SK-N-SH (cell line): ENCODE data around the gene DMRTB1. TPM values are rescaled to one million over a fixed set of nuclear protein-coding genes. Genes with fewer than 3 reads are reported as not detected.
A peak's percentile ranks its signal among the peaks of the same experiment; 100 is the strongest.

Experiments
- CTCF ChIA-PET: fragments of 300-600, 350-600 bp; formaldehyde crosslinking; extraction: SDS; loops from one replicate; lab custom pipeline; 2021; lab: Yijun Ruan, JAX
- POLR2A ChIA-PET: fragments of 350-600 bp; sonication (Branson Sonifier 250); formaldehyde crosslinking; extraction: SDS; loops from one replicate; lab custom pipeline; 2020; ENCODE audit warnings: antibody characterized with exemption, inconsistent platforms; lab: Yijun Ruan, JAX
- DNase-seq: peaks from one replicate; pipeline ENCODE4 v3.0.0; 2012
- H2AFZ ChIP-seq: fragments of 200-600 bp; sonication (generic); 2 replicates; pipeline ENCODE4 v1.8.1; 2016; ENCODE audit warnings: antibody characterized with exemption, mild to moderate bottlenecking, low read depth
- H3F3A ChIP-seq: fragments of 200-600 bp; sonication (generic); replicated peaks from 2 replicates; pipeline ENCODE3; 2016; ENCODE audit warnings: antibody characterized with exemption, mild to moderate bottlenecking; ENCODE audit not compliant: insufficient read depth
- H3K27ac ChIP-seq, 2 experiments: fragments of 200-500 bp in 1 of 2; fragments of 200-600 bp in 1 of 2; sonication (Bioruptor generic) in 1 of 2; sonication (generic), shearing (Covaris generic) in 1 of 2; 2 replicates each; pipeline versions ENCODE4 v1.5.1 to v1.6.1; 2014 to 2016; ENCODE audit warnings: low read depth in 2 of 2, inconsistent platforms in 1 of 2, low read length in 1 of 2, mild to moderate bottlenecking in 1 of 2, mixed read lengths in 1 of 2
- H3K27me3 ChIP-seq: fragments of 200-600 bp; sonication (generic), shearing (Covaris generic); 2 replicates; pipeline ENCODE4 v1.6.1; 2016; ENCODE audit warnings: mixed run types; ENCODE audit not compliant: insufficient read depth
- H3K36me3 ChIP-seq, 2 experiments: fragments of 200-500 bp in 1 of 2; fragments of 200-600 bp in 1 of 2; sonication (Bioruptor generic) in 1 of 2; sonication (generic) in 1 of 2; replicated peaks in 1 of 2; 2 replicates each; pipeline versions ENCODE3 to v1.5.1; 2014 to 2016; ENCODE audit warnings: low read length in 1 of 2, mild to moderate bottlenecking in 1 of 2; ENCODE audit not compliant: insufficient read depth in 2 of 2, control insufficient read depth in 1 of 2
- H3K4me1 ChIP-seq, 2 experiments: fragments of 200-500 bp in 1 of 2; fragments of 200-600 bp in 1 of 2; sonication (Bioruptor generic) in 1 of 2; sonication (generic), shearing (Covaris generic) in 1 of 2; 2 replicates each; pipeline versions ENCODE4 v1.5.1 to v1.6.1; 2014 to 2016; ENCODE audit warnings: low read depth in 1 of 2, low read length in 1 of 2, mixed run types in 1 of 2; ENCODE audit not compliant: insufficient read depth in 2 of 2, control insufficient read depth in 1 of 2
- H3K4me2 ChIP-seq: fragments of 200-600 bp; sonication (generic), shearing (Covaris generic); 2 replicates; pipeline ENCODE4 v1.6.1; 2017; ENCODE audit warnings: mixed run types
- H3K4me3 ChIP-seq, 2 experiments: fragments of 200-500 bp in 1 of 2; fragments of 200-600 bp in 1 of 2; sonication (Bioruptor generic) in 1 of 2; sonication (generic), shearing (Covaris generic) in 1 of 2; 2 replicates each; pipeline versions ENCODE4 v1.5.1 to v1.8.1; 2014 to 2016; ENCODE audit warnings: low read depth in 2 of 2, inconsistent platforms in 1 of 2, low read length in 1 of 2, mild to moderate bottlenecking in 1 of 2, mixed read lengths in 1 of 2, moderate library complexity in 1 of 2
- H3K79me2 ChIP-seq: fragments of 200-600 bp; sonication (generic); 2 replicates; pipeline ENCODE4 v1.8.1; 2017; ENCODE audit warnings: mild to moderate bottlenecking; ENCODE audit not compliant: insufficient read depth
- H3K9ac ChIP-seq: fragments of 200-600 bp; sonication (generic); 2 replicates; pipeline ENCODE4 v1.6.1; 2017; ENCODE audit warnings: mixed run types
- H3K9me2 ChIP-seq: fragments of 200-600 bp; sonication (generic); 2 replicates; pipeline ENCODE4 v1.6.1; 2017; ENCODE audit warnings: mixed run types
- H3K9me3 ChIP-seq: fragments of 200-600 bp; sonication (generic); 2 replicates; pipeline ENCODE4 v1.6.1; 2017; ENCODE audit warnings: mixed run types, mild to moderate bottlenecking, moderate library complexity
- H4K20me1 ChIP-seq: fragments of 200-600 bp; sonication (generic); 2 replicates; pipeline ENCODE4 v1.6.1; 2017; ENCODE audit warnings: mild to moderate bottlenecking, mixed run types; ENCODE audit not compliant: insufficient read depth
- CHD2 ChIP-seq: fragments of 150-350 bp; IDR thresholded peaks from 2 replicates; pipeline ENCODE4 v1.6.1; 2018; ENCODE audit warnings: low read length; ENCODE audit not compliant: partially characterized antibody
- CTCF ChIP-seq: fragments of 200-600 bp; sonication (generic); IDR thresholded peaks from 2 replicates; pipeline ENCODE4 v1.6.1; 2017; ENCODE audit warnings: antibody characterized with exemption, mild to moderate bottlenecking, moderate library complexity
- EZH2phosphoT487 ChIP-seq: fragments of 200-600 bp; sonication (generic); IDR thresholded peaks from 2 replicates; pipeline ENCODE4 v1.6.1; 2017; ENCODE audit warnings: low read depth, mixed run types, mild to moderate bottlenecking, antibody characterized with exemption, moderate library complexity, borderline replicate concordance
- GABPA ChIP-seq: IDR thresholded peaks from 2 replicates; pipeline ENCODE4 v1.4.0; 2012; ENCODE audit warnings: low read depth, mild to moderate bottlenecking
- GATA2 ChIP-seq: sonication (generic); formaldehyde crosslinking; IDR thresholded peaks from 2 replicates; pipeline ENCODE4 v1.5.0; 2020; ENCODE audit warnings: mild to moderate bottlenecking, missing genetic modification reagents
- JUND ChIP-seq: IDR thresholded peaks from 2 replicates; pipeline ENCODE4 v1.4.0; 2012
- MEF2A ChIP-seq: IDR thresholded peaks from 2 replicates; pipeline ENCODE4 v1.4.0; 2012; ENCODE audit warnings: low read depth, borderline replicate concordance
- MXI1 ChIP-seq: IDR thresholded peaks from 2 replicates; pipeline ENCODE4 v1.6.1; 2012; ENCODE audit warnings: mild to moderate bottlenecking, low read depth, low read length, improper control_type of control experiment
- NRF1 ChIP-seq: IDR thresholded peaks from 2 replicates; pipeline ENCODE4 v1.6.1; 2012; ENCODE audit warnings: low read depth, mild to moderate bottlenecking, low read length
- PBX3 ChIP-seq: IDR thresholded peaks from 2 replicates; pipeline ENCODE4; 2012
- RCOR1 ChIP-seq: fragments of 150-350 bp; IDR thresholded peaks from 2 replicates; pipeline ENCODE4 v1.6.1; 2017; ENCODE audit warnings: antibody characterized with exemption, low read length
- REST ChIP-seq: IDR thresholded peaks from 2 replicates; pipeline ENCODE4 v1.6.1; 2012; ENCODE audit warnings: mild to moderate bottlenecking, low read depth, low read length, moderate library complexity
- RFX5 ChIP-seq: IDR thresholded peaks from 2 replicates; pipeline ENCODE4 v1.6.1; 2012; ENCODE audit warnings: mild to moderate bottlenecking, improper control_type of control experiment, low read length
- SIN3A ChIP-seq: IDR thresholded peaks from 2 replicates; pipeline ENCODE4 v1.6.1; 2012; ENCODE audit warnings: low read depth, mild to moderate bottlenecking, low read length, moderate library complexity, borderline replicate concordance
- SMC3 ChIP-seq: IDR thresholded peaks from 2 replicates; pipeline ENCODE4 v1.6.1; 2012; ENCODE audit warnings: low read depth, low read length, improper control_type of control experiment
- TAF1 ChIP-seq: IDR thresholded peaks from 2 replicates; pipeline ENCODE4 v1.6.1; 2012; ENCODE audit warnings: low read depth, mild to moderate bottlenecking, low read length, moderate library complexity, borderline replicate concordance
- TEAD4 ChIP-seq: IDR thresholded peaks from 2 replicates; pipeline ENCODE4 v1.4.0; 2012; ENCODE audit warnings: mild to moderate bottlenecking, borderline replicate concordance; ENCODE audit not compliant: insufficient read depth
- USF1 ChIP-seq: IDR thresholded peaks from 2 replicates; pipeline ENCODE4 v1.4.0; 2012; ENCODE audit warnings: low read depth, borderline replicate concordance
- USF2 ChIP-seq: fragments of 150-350 bp; IDR thresholded peaks from 2 replicates; pipeline ENCODE4 v1.6.1; 2017; ENCODE audit warnings: antibody characterized with exemption, low read length, low read depth, borderline replicate concordance
- YY1 ChIP-seq: IDR thresholded peaks from 2 replicates; pipeline ENCODE4 v1.4.0; 2012; ENCODE audit warnings: low read depth, mild to moderate bottlenecking
- WGBS: methylation state at CpG from one replicate; pipeline ENCODE4 v1.1.6; 2017; ENCODE audit warnings: low lambda C conversion rate; 5-methylcytosine and 5-hydroxymethylcytosine counted together
- polyA plus RNA-seq, 3 experiments: library from polyadenylated mRNA; depleted of rRNA; stranded (reverse); fragments of >200 nt; gene quantifications; 2 replicates each; pipeline ENCODE4 v1.2.3, GENCODE V29; 2012

The DMRTB1 gene
- polyA plus RNA-seq, 1 of the 3 experiments (the other 2 are of a cell fraction): not detected

GRCh38 chr1:53449693-53450092, 9.5 kb upstream of the DMRTB1 start:
- Histone ChIP-seq H3K36me3 (no peaks in the 10 kb centered on the region), H2AFZ (no peak overlapping the region; the same call in 1 of the 2 replicates), H3K27ac (peak overlapping the region in 1 of 2 experiments; percentile 45; a peak in 1 of 4 replicates), H3K4me1 (peaks cover 0 to 11% of the 10 kb centered on the region in 2 experiments; a peak in 1 of 4 replicates), H3K79me2 (no peaks in the 10 kb centered on the region), H3K9ac (no peak overlapping the region), H4K20me1 (no peaks in the 10 kb centered on the region), H3K27me3 (no peaks in the 10 kb centered on the region), H3K9me3 (no peaks in the 10 kb centered on the region), H3F3A (no peaks in the 10 kb centered on the region), H3K4me3 (no peak overlapping the region), H3K4me2 (no peak overlapping the region), H3K9me2 (no peaks in the 10 kb centered on the region)
- TF ChIP-seq SIN3A (no peak), EZH2phosphoT487 (no peak), GABPA (no peak), NRF1 (no peak), RCOR1 (no peak), USF1 (no peak), TAF1 (no peak), TEAD4 (no peak), RFX5 (no peak), MXI1 (no peak), PBX3 (no peak), YY1 (no peak), SMC3 (no peak), MEF2A (no peak), GATA2 (CRISPR knock-in tag) (no peak), USF2 (no peak), CTCF (no peak), JUND (no peak), REST (no peak), CHD2 (no peak)
- DNase-seq: no peak
- 71% methylated on average over 8 of the region's 8 CpGs for WGBS
- CTCF ChIA-PET: interaction anchor here (0.7 to 2.5 kb wide), 21 partner anchors 9 to 354 kb away, joined by 3 to 21 read pairs (median 5); no protein-coding TSS in a partner anchor
- POLR2A ChIA-PET: no interaction called here
